Measurements from ENCODE around the gene CHST15.
A peak's percentile ranks its signal among the peaks of the same experiment; 100 is the strongest.

- TF ChIP-seq EZH2 (IDR thresholded peaks at IDR 0.05; ENCODE audit: insufficient read depth, poor library complexity, severe bottlenecking) (peak; percentile 29), EZH2phosphoT487 (IDR thresholded peaks at IDR 0.05; ENCODE audit: insufficient read depth, low read depth) (no peak)
Measured at GRCh38 chr10:124065382-124066125, 27.8 kb downstream of the CHST15 start.
